GM12878 (cell line): ENCODE data around the gene ADM2.

Source experiments
- BACH1 ChIP-seq: fragments of 450-650 bp; IDR thresholded peaks from 2 replicates; pipeline ENCODE4 v1.6.1; 2017; ENCODE audit warnings: mild to moderate bottlenecking, borderline replicate concordance
- ESRRA ChIP-seq: IDR thresholded peaks from 2 replicates; pipeline ENCODE4 v1.6.1; 2012; ENCODE audit warnings: mild to moderate bottlenecking, low read length, improper control_type of control experiment
- EZH2 ChIP-seq: IDR thresholded peaks from 2 replicates; pipeline ENCODE4 v1.6.1; 2012; ENCODE audit warnings: low read depth, mild to moderate bottlenecking, control low read depth, inconsistent platforms, low read length, borderline replicate concordance; ENCODE audit not compliant: control insufficient read depth
- REST ChIP-seq: IDR thresholded peaks from 2 replicates; pipeline ENCODE4 v1.6.1; 2012; ENCODE audit warnings: mild to moderate bottlenecking, low read depth, low read length

GRCh38 chr22:50473855-50474671 is 7.3 kb upstream of the ADM2 start:
- TF ChIP-seq EZH2 (no peak), REST (no peak), BACH1 (no peak), ESRRA (no peak)
